B cell (primary cell): ENCODE results near the gene MOSPD3. TPM values are rescaled to one million over a fixed set of nuclear protein-coding genes. Genes with fewer than 3 reads are reported as not detected.

Experiments
- ATAC-seq: fragments of 200-7000 bp; cut with Tn5 transposase; one replicate; pipeline ENCODE4 v1.10.0; 2021; ENCODE audit warnings: low read depth, mild to moderate bottlenecking, moderate number of reproducible peaks, moderate library complexity
- CTCF ChIA-PET: fragments of 350-600 bp; sonication (Branson Sonifier 250); formaldehyde crosslinking; loops from one replicate; lab custom pipeline; 2021; ENCODE audit warnings: antibody characterized with exemption, inconsistent platforms; lab: Charles Lee
- POLR2A ChIA-PET: fragments of 350-600 bp; sonication (Branson Sonifier 250); formaldehyde crosslinking; loops from one replicate; lab custom pipeline; 2021; ENCODE audit warnings: antibody characterized with exemption; lab: Charles Lee
- DNase-seq: peaks from one replicate; pipeline ENCODE4 v3.0.0; 2013
- H2AFZ ChIP-seq: 2 replicates; pipeline ENCODE4 v1.6.1; 2012; ENCODE audit warnings: mild to moderate bottlenecking, low read depth, low read length; ENCODE audit not compliant: insufficient read depth, poor library complexity, severe bottlenecking
- H3K27ac ChIP-seq, 2 donors: 1 replicate in 1 of 2; 2 replicates in 1 of 2; pipeline ENCODE4 v1.5.1; 2012 to 2013; ENCODE audit warnings: low read length in 2 of 2, mild to moderate bottlenecking in 2 of 2, moderate library complexity in 1 of 2
- H3K27me3 ChIP-seq, 4 experiments: fragments of 200-600 bp in 1 of 4; sonication (generic) in 1 of 4; replicated peaks in 1 of 4; 1 replicate in 2 of 4; 2 replicates in 2 of 4; pipeline versions ENCODE4 v1.6.1 to v1.7.0; 2013 to 2016; ENCODE audit warnings: low read length in 3 of 4, mild to moderate bottlenecking in 2 of 4, mixed read lengths in 1 of 4, moderate library complexity in 1 of 4; ENCODE audit not compliant: insufficient read depth in 4 of 4, control insufficient read depth in 3 of 4; ENCODE audit errors: control extremely low read depth in 1 of 4
- H3K36me3 ChIP-seq, 2 experiments: replicated peaks in 1 of 2; 1 replicate in 1 of 2; 2 replicates in 1 of 2; pipeline versions ENCODE4 v1.6.1 to v1.7.1; 2013; ENCODE audit warnings: low read length in 1 of 2; ENCODE audit not compliant: insufficient read depth in 2 of 2, control insufficient read depth in 1 of 2; ENCODE audit errors: control extremely low read depth in 1 of 2, extremely low read depth in 1 of 2
- H3K4me1 ChIP-seq, 2 donors: fragments of 200-600 bp in 1 of 2; sonication (generic) in 1 of 2; 1 replicate in 1 of 2; 2 replicates in 1 of 2; pipeline versions ENCODE4 v1.5.1 to v1.6.1; 2013 to 2017; ENCODE audit warnings: low read length in 2 of 2; ENCODE audit not compliant: control insufficient read depth in 2 of 2, insufficient read depth in 2 of 2
- H3K4me2 ChIP-seq: replicated peaks from 2 replicates; pipeline ENCODE3; 2012; ENCODE audit warnings: mild to moderate bottlenecking, low read depth, low read length; ENCODE audit not compliant: poor library complexity, severe bottlenecking
- H3K4me3 ChIP-seq, 5 experiments: fragments of 200-600 bp in 1 of 5; sonication (generic) in 1 of 5; 1 replicate in 3 of 5; 2 replicates in 2 of 5; pipeline versions ENCODE4 v1.5.1 to v1.7.0; 2011 to 2016; ENCODE audit warnings: low read length in 4 of 5, mild to moderate bottlenecking in 4 of 5, low read depth in 2 of 5, control low read depth in 1 of 5, moderate library complexity in 1 of 5; ENCODE audit not compliant: insufficient read depth in 1 of 5; ENCODE audit errors: control extremely low read depth in 1 of 5, extremely low read depth in 1 of 5
- H3K79me2 ChIP-seq: fragments of 200-600 bp; sonication (generic); one replicate; pipeline ENCODE4 v1.6.0; 2016; ENCODE audit warnings: low read length; ENCODE audit not compliant: control insufficient read depth, insufficient read depth
- H3K9ac ChIP-seq: fragments of 200-600 bp; sonication (generic); 2 replicates; pipeline ENCODE4 v1.6.1; 2017; ENCODE audit warnings: mild to moderate bottlenecking, low read length, moderate library complexity
- H3K9me3 ChIP-seq, 3 donors: one replicate each; pipeline versions ENCODE4 v1.6.1 to v1.7.1; 2013; ENCODE audit warnings: low read length in 2 of 3; ENCODE audit not compliant: control insufficient read depth in 2 of 3, insufficient read depth in 1 of 3; ENCODE audit errors: control extremely low read depth in 1 of 3
- H4K20me1 ChIP-seq: 2 replicates; pipeline ENCODE4 v1.6.0; 2012; ENCODE audit warnings: mild to moderate bottlenecking, low read length; ENCODE audit not compliant: insufficient read depth, control insufficient read depth, poor library complexity, severe bottlenecking
- H3K27ac Mint-ChIP-seq: one replicate; pipeline ENCODE4 v1.8.0; 2021; ENCODE audit warnings: mixed read lengths
- H3K27me3 Mint-ChIP-seq: one replicate; pipeline ENCODE4 v1.8.0; 2021; ENCODE audit warnings: mixed read lengths
- H3K4me1 Mint-ChIP-seq: one replicate; pipeline ENCODE4 v1.8.0; 2021; ENCODE audit warnings: mixed read lengths
- H3K4me3 Mint-ChIP-seq: one replicate; pipeline ENCODE4 v1.8.0; 2021; ENCODE audit warnings: mixed read lengths
- H3K9me3 Mint-ChIP-seq: one replicate; pipeline ENCODE4 v1.8.0; 2022; ENCODE audit warnings: mixed read lengths; ENCODE audit not compliant: insufficient read depth
- EZH2 ChIP-seq: IDR thresholded peaks from 2 replicates; pipeline ENCODE4 v1.6.1; 2012; ENCODE audit warnings: borderline replicate concordance, low read depth, mild to moderate bottlenecking, moderate library complexity, low read length; ENCODE audit not compliant: insufficient read depth, poor library complexity, severe bottlenecking
- WGBS: methylation state at CpG from one replicate; pipeline ENCODE4 v1.1.5; 2013; ENCODE audit warnings: missing lambda C conversion rate; ENCODE audit not compliant: insufficient coverage; 5-methylcytosine and 5-hydroxymethylcytosine counted together
- intact Hi-C: fragments of 100-400 bp; cut with micrococcal nuclease; formaldehyde crosslinking; loops from one replicate; pipeline ENCODE4 v1.10.0; 2022
- polyA plus RNA-seq: library from polyadenylated mRNA; depleted of rRNA; stranded (reverse); fragments of >200 nt; gene quantifications from 2 replicates; pipeline ENCODE4 v1.2.3, GENCODE V29; 2012
- total RNA-seq, 2 donors: library from RNA; stranded (reverse); fragments of 120-200 nt in 1 of 2; gene quantifications; 1 replicate in 1 of 2; 2 replicates in 1 of 2; pipeline versions ENCODE4 v1.2.3 to v1.2.4, GENCODE V29; 2013 to 2022
- TF ChIP-seq, protein P1 (sequence below): fragments of 200-600 bp; IDR thresholded peaks from one replicate; pipeline ENCODE4 v1.8.0; 2022; ENCODE audit warnings: antibody characterized with exemption, mild to moderate bottlenecking

Gene MOSPD3
- total and polyA plus RNA-seq, 2 donors (not counting 1 experiment from before 2014, with no cell fraction given), result 18.8 to 19.2 TPM

DNA sequence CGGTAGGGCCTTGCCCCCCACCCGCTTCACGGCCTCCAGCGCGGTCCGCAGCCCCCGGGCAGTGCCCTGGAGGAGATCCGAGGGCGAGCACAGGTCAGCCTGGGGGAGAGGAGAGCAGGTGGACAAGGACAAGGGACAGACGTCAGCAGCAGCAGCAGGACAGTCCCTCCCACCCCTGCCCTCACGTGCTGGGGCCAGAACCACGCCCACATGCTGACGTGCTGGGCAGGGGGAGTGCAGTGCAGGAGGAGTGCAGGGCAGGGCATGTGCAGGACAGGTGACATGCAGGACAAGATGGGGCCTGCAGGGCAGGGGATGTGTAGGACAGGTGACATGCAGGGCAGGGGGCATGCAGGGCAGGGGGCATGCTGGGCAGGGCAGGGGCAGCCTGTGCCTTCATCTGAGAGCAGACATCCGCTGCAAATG is 37.1 kb upstream of the MOSPD3 start:
- intact Hi-C loops, result no loop called here
- H3K9me3 Mint-ChIP-seq, result no peaks in the 10 kb centered on the region
- Histone ChIP-seq H3K9ac (no peak overlapping the region), H3K4me2 (no peak overlapping the region), H3K79me2 (peaks cover 27% of the 10 kb centered on the region), H3K36me3 (peaks cover 0 to 60% of the 10 kb centered on the region in 2 experiments), H3K4me1 (peaks cover 11 to 17% of the 10 kb centered on the region in 2 donors), H3K4me3 (no peak overlapping the region), H2AFZ (no peak overlapping the region), H3K27ac (no peak overlapping the region), H3K27me3 (no peaks in the 10 kb centered on the region), H4K20me1 (peaks cover 79% of the 10 kb centered on the region), H3K9me3 (no peaks in the 10 kb centered on the region)
- no peak overlapping the region for H3K4me3 Mint-ChIP-seq
- no peak for TF ChIP-seq EZH2
- TF ChIP-seq, protein P1, sequence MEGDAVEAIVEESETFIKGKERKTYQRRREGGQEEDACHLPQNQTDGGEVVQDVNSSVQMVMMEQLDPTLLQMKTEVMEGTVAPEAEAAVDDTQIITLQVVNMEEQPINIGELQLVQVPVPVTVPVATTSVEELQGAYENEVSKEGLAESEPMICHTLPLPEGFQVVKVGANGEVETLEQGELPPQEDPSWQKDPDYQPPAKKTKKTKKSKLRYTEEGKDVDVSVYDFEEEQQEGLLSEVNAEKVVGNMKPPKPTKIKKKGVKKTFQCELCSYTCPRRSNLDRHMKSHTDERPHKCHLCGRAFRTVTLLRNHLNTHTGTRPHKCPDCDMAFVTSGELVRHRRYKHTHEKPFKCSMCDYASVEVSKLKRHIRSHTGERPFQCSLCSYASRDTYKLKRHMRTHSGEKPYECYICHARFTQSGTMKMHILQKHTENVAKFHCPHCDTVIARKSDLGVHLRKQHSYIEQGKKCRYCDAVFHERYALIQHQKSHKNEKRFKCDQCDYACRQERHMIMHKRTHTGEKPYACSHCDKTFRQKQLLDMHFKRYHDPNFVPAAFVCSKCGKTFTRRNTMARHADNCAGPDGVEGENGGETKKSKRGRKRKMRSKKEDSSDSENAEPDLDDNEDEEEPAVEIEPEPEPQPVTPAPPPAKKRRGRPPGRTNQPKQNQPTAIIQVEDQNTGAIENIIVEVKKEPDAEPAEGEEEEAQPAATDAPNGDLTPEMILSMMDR, result no peak
- H3K27ac Mint-ChIP-seq, result no peak overlapping the region
- H3K27me3 Mint-ChIP-seq, result no peaks in the 10 kb centered on the region
- POLR2A ChIA-PET, result no interaction called here
- DNase-seq (no peak), ATAC-seq (no peak)
- CTCF ChIA-PET, result no interaction called here
- H3K4me1 Mint-ChIP-seq, result peaks cover 9% of the 10 kb centered on the region
- WGBS, result 97% methylated on average over 14 of the region's 14 CpGs

- Mint-ChIP-seq H3K27ac (no peak overlapping the region), H3K27me3 (no peaks in the 10 kb centered on the region), H3K4me1 (peaks cover 6% of the 10 kb centered on the region), H3K4me3 (no peak overlapping the region), H3K9me3 (no peaks in the 10 kb centered on the region)
- TF ChIP-seq, protein P1, result no peak
- no peak for TF ChIP-seq EZH2
- Histone ChIP-seq H3K9me3 (no peaks in the 10 kb centered on the region), H3K4me2 (no peak overlapping the region), H2AFZ (no peak overlapping the region), H3K27me3 (no peaks in the 10 kb centered on the region), H3K4me3 (no peak overlapping the region), H4K20me1 (peaks cover 82% of the 10 kb centered on the region), H3K27ac (no peak overlapping the region), H3K9ac (no peak overlapping the region), H3K36me3 (peaks cover 0 to 66% of the 10 kb centered on the region in 2 experiments), H3K79me2 (peaks cover 33% of the 10 kb centered on the region), H3K4me1 (peaks cover 5 to 10% of the 10 kb centered on the region in 2 donors)
- ATAC-seq, result no peak
- ChIA-PET POLR2A (no interaction called here), CTCF (no interaction called here)
- WGBS, result 98% methylated on average over 16 of the region's 17 CpGs
- intact Hi-C loops, result no loop called here
- DNase-seq, result no peak
Observed at GRCh38 chr7:100575746-100576383, 36.5 kb upstream of the MOSPD3 start.
